HG03135 (cell line): ENCODE measurements around the gene USP36.
"Not testable (repeated sequence)": the region's sequence is repeated elsewhere in the genome, so short reads cannot be mapped to it uniquely, and the experiment has no call there.

ENCODE experiments used
- ATAC-seq: cut with Tn5 transposase; IDR thresholded peaks from one replicate; pipeline ENCODE4 v1.9.1; 2021; ENCODE audit warnings: mild to moderate bottlenecking, moderate library complexity; ENCODE audit not compliant: unreplicated experiment

USP36 gene

DNA sequence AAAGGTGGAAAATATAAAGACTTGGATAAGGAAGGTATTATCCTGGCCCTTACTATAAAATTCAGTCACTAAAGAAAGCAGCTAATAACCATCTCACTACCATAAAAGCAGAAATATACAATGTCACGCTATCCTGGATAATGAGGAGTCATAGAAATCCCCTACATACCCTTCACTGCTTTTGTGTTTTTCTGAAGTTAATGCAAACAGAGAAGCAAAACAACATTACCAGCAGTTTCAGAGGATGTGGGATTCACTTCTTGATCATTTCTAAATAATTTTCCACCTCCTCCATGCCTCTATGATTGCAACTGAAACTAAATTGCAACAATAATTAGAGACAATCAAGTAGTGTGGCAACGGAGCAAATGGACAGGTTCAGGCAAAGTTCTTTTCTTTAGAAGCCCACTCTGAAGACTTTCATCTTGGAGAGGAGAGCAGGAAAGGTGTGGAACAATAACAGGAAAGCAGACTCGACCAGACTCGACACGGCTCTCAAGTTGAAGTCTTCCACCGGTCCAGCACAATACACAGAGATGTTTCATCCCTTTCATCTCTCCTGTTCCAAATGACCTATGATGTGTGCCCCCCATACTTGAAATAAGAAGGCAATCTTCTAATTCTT lies 68.7 kb downstream of the USP36 start:
- no peak for ATAC-seq

DNA sequence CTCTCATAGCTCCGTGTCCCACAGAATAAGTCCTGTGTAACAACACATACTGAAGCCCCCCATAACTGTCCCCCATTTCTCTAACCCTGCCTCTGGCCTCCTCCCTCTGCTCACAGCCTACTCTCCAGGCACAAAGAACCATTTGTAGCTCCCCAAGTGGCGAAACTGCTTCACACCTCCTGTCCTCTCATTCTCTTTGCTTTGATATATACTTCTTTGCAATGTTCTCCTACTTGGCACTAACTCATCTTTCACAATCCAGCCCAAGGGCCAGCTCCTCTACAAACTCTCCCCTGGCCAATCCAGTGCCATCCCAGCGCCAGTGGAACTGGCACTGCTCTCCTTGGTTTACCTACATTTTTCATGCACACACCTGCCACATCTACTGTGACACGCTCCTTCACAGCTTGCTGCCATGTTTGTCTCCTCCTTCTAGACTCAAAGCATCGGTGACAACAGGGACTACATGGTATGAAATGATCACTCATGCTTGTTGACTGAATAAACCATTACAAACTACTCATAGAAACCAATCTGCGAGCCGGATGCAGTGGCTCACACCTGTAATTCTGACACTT lies 71.3 kb downstream of the USP36 start:
- no peak for ATAC-seq

DNA sequence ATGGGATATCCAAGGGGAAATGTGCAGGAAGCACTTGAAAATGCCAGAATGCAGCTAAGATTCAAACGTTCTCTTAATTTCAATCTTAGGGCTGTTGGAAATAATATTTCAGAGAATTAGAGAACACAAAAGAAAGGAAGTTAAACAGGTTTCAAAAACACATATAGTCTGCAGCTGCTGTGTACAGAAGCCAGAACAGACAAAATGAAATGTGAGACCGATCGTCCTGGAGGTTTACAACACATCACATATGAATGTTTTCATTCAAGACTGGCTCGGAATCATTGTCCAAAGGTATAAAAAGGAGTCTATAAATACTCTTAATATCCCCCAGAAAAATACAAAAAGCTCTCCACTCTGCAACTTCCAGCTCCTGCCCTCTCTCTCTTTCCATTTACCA lies 72.8 kb downstream of the USP36 start:
- no peak for ATAC-seq

DNA sequence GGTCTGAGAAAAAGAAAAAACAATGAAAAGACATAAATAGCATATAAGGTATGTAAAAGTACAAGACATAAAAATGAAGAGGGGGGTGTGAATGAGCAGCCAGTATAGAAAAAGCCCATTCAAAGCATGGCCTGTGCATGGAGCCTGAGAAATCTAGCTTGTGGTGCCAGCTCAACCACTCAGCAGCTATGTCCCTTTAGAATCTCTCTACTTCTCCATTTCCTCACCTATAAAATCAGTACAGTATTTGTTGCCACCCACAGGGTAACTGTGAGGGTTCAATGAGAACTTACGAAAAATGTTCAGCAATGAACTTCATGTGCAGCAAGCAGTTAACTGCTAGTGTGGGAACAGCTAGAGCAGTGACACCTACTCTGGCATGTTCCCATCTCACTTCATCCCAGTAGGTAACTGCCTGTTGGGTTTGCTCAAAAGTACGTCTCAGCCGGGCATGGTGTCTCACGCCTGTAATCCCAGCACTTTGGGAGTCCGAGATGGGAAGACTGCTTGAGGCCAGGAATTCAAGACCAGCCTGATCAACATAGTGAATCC lies 73.8 kb downstream of the USP36 start:
- no peak for ATAC-seq

DNA sequence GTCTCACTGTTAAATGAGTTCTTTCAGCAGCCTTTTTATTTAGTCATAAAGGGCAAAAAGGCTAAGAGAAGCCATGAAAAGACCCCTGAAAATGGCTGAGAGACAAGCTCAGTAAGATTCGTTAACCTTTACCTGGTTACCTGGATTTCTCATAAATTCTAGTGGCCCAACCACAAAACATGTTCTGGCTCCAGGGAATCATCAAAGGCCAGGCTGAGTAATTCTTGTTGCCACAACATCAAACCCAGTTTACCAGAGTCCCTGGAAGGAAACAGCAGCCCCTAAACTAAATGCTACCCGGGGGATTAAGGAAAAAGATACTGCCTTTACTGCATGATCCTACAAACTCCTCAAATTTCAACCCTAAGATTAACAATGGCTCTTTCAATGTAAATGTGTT lies 74.4 kb downstream of the USP36 start:
- ATAC-seq: no peak

DNA sequence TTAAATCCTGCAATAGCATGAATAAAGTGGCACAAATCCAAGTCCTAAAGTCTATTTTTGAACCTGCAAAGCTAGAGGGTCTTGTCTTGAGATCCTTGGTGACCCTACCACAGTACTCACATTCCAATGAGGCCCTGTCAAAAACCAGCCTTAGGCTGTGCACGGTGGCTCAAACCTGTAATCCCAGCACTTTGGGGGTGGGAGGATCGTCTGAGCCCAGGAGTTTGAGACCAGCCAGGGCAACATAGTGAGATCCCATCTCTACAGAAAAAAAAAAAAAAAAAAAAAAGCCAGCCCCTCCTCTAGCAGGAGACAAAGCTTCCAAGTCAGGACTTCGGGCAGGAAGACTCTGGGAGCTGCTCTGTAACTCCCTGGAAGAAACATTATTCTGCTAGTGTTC lies 74.8 kb downstream of the USP36 start:
- no peak for ATAC-seq

DNA sequence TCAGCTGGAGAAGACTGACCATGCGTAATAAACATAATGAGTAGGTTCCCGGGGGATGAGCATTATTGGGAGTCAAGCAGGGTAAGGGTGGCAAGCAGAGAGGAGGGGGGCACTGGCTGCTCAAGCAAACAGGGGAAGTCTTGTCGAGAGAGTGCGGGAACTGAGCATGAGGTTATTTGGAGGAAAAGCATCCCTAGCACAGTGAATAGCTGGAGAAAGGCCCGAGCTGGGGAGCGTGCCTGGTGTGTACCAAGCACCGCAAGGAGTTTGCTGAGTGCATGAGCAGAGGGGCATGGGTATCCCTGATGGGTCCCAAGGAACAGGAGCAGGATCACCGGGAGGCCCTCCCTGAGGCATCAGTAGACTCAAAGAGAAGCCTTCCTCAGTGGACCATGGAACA lies 75.7 kb downstream of the USP36 start:
- no peak for ATAC-seq

DNA sequence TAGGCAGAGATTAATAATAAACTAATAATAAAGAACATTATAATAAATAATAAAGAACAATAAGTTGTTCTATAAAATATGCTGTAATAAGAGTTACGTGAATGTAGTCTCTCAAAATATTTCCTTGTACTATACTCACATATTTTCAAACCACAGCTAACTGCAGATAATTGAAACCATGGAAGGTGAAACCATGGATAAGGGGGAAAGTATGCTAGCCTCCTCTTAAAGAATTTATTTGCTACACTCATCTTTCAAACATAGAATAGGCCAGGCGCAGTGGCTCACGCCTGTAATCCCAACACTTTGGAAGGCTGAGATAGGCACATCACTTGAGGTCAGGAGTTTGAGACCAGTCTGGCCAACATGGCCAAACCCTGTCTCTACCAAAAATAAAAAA lies 77.1 kb downstream of the USP36 start:
- no peak for ATAC-seq

DNA sequence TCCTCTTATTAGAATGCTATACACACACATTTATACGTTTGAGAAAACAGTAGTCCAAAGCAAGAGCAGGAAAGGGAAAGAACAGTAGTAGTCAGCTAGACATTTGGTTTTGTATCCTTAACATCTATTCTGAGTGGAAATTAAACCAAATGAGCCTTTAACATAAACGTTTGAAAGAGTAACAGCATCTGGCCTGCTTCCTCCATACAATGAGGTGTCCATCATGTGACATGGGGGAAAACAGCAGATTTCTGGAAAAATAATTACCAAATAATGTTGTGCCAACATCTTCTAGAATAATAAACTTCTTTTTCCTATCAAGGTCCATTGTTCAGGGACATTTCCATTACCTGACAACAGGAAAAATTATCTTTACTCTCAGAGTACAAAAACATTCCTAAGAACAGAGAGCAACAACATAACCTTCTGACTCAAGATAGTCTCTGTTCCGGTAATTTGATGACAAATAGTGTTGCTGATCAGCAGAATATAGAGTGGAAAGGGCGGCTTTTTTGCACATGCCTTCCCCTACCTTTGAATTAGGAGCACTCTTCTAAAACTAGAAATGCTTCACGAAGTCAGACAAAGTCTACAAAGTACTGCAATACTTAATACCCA lies 78.7 kb downstream of the USP36 start:
- ATAC-seq: no peak

DNA sequence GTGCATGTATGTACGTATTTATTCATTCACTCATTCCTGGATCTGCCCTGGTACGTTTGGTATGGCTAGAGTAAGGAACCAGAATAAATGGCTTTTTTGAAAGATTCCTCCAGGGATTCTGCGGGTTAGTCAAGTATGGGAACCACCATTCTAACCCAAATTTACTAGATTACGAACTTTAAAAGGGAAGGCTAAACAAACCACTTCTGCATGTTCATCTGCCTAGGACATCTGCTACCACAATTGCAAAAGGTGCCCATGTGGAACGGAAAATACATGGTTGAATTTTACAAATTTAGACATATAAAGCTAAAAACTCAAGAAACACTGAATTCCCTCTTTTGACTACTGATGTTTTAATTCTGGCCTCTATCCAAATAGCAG lies 80.7 kb downstream of the USP36 start:
- ATAC-seq: no peak

DNA sequence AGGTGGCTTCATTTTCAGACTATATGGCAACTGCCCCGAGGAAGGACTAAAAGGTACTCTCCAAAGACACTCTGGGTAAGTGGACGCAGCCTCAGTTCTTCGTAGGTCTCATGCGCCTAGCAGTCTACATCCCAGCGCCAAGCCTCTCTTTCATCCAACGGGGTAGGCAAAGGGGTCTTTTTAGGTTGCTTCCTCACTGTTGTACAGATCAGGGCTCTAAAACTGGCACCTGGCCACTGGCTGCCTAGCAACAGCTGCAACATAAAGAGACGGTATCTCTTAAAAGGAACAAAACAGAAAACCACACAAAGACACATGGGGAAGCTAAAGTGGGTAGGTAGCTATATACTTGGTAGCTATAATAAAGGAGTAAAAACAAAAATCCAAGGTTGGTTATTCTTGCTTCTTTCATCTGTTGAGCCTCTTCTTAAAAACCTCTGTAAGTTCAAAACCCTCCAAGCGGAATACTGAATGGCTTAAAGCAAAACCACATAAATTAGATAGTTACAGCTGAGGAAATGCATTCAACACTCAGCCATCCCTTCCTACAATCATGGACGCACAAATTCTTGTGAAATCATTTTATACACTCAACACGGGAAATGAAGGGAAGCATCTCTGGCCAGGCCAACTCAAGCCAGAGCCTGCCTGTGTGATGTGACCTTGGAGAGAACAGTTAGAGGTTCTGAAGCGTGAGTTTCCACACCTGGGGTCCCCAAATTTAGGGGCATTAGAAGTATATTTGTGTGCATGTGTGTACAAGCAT lies 81.2 kb downstream of the USP36 start:
- ATAC-seq: peak; percentile 71

DNA sequence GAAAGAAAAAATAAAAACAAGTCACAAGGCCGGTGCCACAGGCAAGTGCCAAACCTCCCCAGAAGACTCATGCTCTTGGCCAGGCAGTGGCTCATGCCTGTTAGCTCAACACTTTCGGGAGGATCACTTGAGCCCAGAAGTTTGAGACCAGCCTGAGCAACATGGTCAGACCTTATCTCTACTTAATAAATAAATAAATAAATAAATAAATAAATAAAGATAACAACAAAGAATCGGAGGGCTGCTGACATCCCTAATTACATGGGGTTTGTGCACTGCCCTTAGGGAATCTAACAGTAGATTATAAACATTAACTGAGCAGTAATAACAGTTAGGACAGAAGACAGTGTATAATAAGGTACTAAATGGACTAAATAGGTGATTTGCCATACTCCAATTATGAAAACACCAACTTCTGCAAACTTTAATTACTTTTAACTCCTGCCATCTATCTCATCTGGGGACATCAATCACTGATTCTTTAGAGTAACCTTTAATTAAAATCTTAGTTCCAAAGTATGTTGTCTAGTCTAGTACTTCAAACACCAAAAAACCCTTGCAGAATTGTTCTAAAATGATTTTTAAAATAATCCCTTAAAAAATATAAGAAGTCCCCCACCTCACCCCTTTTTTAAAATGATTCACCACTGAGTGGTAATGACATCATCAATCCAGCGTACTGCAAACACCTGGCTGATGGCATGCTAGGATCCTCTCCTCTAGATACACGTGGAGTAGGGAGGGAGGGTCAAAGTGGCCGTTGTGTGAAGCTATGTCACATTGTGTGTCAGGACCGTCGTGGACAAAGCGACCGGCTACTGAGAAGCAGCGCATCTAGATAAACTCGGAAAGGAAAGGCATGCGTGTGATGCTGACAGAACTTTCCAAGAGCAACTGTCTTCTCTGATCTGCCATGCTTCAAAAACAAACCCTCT lies 87.0 kb downstream of the USP36 start:
- ATAC-seq: no peak

DNA sequence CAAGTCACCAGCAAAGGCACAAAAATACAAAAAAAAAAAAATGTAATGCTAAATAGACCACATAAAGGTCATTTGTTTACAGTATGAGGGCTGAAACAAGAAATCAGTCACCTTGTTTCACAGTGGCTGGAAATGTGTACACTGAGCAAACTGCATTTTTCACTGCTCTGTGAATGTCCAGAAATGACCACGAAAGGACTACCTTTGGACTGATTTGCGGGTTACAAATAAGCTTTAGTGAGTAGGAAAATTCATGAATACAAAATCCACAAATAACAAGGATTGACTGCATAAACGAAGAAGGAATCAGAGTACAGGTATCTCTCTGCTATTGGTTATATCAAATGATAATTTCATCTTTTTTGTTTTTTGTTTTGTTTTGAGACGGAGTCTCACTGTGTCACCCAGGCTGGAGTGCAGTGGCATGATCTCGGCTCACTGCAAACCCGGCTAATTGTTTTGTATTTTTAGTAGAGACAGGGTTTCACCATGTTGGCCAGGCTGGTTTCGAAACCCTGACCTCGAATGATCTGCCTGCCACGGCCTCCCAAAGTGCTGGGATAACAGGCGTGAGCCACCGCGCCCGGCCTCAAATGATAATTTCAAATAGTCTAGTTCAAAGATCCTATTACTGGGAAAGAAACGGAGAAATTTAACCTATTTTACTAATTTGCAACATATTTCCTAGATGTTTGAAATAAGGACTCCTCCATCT lies 89.0 kb downstream of the USP36 start:
- ATAC-seq: no peak

DNA sequence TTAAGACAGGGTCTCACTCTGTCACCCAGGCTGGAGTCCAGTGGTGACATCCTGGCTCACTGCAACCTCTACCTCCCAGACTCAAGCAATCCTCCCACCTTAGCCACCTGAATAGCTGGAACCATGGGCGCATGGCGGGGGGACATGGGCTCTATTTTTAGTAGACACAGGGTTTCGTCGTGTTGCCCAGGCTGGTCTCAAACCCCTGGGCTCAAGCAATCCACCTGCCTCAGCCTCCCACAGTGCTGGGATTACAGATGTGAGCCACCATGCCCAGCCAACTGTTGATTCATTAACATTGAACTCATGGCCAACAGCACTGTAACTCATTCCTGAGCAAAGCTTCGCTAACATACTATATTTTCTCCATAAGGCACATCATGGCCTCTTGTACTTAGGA lies 89.6 kb downstream of the USP36 start:
- ATAC-seq: not testable (repeated sequence)

DNA sequence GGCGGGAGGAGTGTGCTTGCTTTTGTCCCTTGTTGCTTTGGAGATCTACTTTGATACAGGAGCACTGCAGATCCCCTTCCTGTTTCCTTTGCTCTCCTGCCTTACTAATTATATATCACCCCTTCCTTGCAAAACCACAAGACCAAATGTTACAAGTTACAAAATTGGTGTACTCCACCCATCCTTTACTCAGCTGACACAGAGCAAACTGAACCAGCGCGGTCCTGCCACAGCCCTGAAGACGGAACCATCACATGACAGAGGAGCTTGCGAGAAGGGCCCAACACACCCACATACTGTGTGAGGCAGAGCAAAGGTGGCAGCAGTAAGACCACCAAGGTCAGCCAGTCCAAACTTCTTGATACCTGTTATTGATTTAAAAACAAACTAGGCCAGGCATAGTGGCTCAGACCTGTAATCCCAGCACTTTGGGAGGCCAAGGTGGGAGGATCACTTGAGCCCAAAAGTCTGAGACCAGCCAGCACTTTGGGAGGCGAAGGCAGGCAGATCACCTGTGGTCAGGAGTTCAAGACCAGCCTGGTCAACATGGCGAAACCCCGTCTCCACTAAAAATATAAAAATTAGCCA lies 91.8 kb downstream of the USP36 start:
- no peak for ATAC-seq

DNA sequence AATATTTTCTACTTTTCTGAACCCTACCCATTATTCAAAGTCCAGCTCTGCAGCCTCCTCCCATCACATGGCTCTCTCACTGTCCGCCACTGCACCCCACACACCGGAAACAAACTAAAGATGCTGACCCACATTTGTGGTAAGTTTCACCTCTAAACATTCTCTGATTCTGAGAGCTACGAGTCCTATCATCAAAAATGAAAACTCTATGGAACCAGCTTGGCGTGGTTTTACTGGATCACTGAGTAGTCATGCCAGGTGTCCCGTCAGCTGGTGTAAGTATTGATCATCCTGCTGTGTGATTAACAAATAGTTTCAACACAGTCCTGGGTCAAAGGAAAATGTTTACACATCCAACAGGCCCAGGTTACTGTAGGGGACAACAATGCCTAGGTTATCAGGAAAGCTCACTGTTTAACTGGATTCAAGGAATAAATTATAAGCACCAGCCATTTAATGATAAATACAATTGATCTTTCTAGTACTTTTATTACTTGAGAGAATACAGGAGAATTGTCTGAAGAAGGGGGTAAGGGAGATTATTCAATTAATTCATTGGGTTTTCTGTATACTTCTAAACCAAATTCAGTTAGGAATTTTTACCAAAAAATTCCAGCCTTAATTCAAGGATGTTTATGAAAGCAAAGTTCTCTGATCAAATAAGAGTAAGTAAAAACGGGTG lies 92.4 kb downstream of the USP36 start:
- ATAC-seq: peak; percentile 71

DNA sequence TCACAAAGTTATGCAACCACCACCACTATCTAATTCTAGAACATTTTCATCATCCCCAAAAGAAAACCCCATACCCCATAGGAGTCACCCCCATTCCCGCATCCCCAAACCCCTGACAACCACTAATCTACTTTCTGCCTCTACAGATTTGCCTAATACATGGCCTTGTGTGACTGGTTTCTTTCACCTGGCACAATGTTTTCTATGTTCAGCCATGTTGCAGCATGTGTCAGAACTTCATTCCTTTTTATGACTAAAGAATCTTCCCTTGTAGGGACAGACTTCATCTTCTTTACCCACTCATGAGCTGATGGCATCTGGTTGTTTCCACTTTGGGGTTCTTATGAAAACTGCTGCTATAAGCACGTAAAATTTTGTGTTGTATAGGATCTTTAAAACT lies 93.1 kb downstream of the USP36 start:
- ATAC-seq: no peak

DNA sequence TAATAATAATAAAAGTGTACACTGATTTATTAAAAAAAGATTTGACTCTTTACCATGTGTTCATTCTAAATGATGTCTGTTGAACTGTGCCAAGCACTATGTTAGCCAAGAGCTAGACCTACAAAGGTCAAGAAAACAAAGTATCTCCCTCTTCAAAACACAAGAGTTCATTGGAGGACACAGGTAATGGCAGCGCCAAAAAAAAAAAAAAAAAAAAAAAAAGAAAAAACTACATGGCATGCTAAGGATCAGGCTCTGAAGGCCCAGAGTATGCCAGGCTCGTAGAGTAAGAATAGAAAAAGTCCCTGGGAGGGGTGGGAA lies 93.7 kb downstream of the USP36 start:
- no peak for ATAC-seq

DNA sequence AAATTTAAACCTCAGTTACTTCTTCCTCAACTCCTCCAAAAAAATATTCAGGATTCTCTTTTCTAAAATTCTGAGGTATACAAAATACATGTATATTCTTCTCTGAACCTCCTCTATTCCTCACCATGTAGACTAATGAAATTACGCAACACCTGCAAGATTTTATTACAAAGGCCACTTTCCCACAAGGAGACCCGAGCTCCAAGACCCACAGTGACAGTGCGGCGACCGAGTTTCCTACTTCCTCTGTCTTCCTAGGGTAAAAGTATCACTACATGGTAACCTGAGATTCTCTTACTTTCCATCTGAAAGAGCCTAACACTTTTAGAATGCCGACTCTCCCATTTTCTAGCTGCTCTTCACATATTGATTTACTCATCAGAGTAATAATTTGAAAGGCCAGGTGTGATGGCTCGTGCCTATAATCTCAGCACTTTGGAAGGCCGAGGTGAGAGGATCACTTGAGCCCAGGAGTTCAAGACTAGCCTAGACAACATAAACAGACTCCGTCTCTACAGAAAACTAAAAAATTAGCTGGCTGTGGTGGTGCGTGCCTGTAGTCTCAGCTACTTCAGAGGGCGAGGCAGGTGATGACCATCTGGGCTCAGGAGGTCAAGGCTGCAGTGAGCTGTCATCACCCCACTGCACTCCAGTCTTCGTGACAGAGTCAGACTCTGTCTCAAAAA lies 94.2 kb downstream of the USP36 start:
- ATAC-seq: no peak
